H54 (cell line): ENCODE measurements around the gene FUNDC2.

Experiments
- DNase-seq: peaks from one replicate; pipeline ENCODE4 v3.0.0; 2011; ENCODE audit warnings: low spot score, mixed read lengths; ENCODE audit not compliant: insufficient read length
- FAIRE-seq: peaks from 3 replicates; lab custom pipeline; 2011; peaks lifted over from hg19 to GRCh38; lab: Jason Lieb, UNC
- POLR2A ChIP-seq: IDR thresholded peaks from 2 replicates; pipeline ENCODE4 v1.6.1; 2011; ENCODE audit warnings: low read depth, mild to moderate bottlenecking, low read length

FUNDC2 gene

DNA sequence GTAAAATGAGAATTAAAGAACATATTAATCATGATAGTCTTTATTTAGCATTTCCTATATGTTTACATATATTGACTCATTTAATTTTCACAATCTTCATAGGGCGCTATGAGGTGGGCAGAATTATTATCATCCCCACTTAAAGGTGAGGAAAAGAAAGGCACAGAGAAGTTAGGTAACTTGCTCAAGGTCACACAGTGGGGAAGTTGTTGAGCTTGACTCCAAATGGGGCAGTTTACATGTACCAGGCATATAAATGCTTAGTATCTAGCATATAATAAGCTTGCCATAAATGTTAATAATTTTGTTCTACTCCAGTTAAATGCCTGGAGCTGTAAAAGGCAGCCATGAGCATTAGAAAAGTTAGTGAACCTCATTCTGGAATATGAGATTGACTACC lies 42.8 kb downstream of the FUNDC2 start:
- DNase-seq (no peak), FAIRE-seq (no peak)
- no peak for TF ChIP-seq POLR2A

DNA sequence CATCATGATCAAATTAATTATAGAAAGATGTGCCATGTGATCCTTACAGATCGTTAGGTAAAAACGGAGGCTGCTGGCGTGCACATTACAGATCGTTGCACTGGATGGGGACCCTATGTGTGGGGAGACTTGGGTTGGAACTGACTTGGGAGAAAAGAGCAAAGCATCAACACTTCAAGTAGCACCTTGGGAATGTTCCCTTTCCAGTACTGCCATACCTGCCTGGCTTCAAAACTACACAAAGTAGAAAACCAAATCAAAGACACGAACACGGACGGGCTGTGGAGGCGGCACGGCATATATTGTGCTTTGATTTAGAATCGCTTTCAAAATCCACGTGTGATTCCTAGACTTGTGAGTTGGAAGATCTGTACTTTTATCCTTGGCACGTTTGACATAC lies 43.4 kb downstream of the FUNDC2 start:
- TF ChIP-seq POLR2A = no peak
- no peak for DNase-seq
- no peak for FAIRE-seq

DNA sequence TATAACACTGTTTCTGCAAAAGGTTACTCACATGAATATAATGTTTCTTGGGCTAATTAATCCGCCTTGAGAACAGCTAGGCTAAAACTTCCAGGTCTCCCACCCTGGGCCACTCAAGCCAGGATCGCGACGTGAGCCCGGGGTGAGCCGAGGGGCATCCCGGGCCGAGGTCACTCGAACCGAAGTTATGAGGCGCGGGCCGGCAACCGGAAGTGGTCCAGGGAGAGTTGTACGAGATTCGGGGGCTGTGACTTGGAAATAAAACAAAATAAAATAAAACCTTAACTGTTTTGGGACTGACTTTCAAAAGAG lies 44.0 kb downstream of the FUNDC2 start:
- DNase-seq (no peak), FAIRE-seq (no peak)
- no peak for TF ChIP-seq POLR2A

DNA sequence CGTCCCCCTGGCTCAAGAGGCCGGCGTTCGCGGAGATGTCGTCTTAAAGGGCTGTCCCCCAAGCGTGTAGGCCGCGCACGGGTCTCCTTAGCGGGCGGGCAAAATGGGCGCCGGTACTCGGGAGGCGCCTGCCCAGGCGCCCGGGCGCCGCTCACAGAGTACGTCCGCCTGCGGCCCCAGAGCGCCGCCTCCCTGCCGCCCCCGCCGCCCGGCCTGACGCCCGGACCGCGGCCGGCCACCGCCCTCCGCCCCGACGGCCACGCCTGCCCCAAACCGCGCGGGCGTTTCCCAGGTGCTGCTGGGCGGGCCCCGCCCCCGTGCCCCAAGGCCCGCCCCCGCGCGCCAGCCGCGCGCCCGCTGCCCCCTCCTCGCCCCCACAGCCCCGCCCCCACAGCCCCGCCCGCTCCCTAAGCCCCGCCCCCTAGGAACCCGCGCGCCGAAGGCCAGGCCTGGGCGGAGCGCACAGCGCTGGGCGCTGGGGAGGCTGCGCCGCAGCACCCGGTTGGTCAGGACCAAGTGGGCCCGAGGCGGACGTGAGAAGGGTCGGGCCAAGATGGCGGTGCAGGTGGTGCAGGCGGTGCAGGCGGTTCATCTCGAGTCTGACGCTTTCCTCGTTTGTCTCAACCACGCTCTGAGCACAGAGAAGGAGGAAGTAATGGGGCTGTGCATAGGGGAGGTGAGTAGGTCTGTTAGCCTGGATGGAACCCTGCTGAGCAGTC lies 44.5 kb downstream of the FUNDC2 start, which contains the start of the genes BRCC3, CMC4 and MTCP1:
Gene BRCC3, plus strand, starts transcription at position 534 of the 719 bp plus-strand sequence. Its CDS starts 20 bp downstream, at position 554.
Gene CMC4, minus strand, starts transcription at position 162 of the 719 bp plus-strand sequence. CDS start 7,113 bp downstream, outside the sequence.
Gene MTCP1, minus strand, starts transcription at position 162 of the 719 bp plus-strand sequence. CDS start 5,126 bp downstream, outside the sequence.
- DNase-seq = peak; percentile 76
- TF ChIP-seq POLR2A = peak; percentile 87
- FAIRE-seq = no peak

DNA sequence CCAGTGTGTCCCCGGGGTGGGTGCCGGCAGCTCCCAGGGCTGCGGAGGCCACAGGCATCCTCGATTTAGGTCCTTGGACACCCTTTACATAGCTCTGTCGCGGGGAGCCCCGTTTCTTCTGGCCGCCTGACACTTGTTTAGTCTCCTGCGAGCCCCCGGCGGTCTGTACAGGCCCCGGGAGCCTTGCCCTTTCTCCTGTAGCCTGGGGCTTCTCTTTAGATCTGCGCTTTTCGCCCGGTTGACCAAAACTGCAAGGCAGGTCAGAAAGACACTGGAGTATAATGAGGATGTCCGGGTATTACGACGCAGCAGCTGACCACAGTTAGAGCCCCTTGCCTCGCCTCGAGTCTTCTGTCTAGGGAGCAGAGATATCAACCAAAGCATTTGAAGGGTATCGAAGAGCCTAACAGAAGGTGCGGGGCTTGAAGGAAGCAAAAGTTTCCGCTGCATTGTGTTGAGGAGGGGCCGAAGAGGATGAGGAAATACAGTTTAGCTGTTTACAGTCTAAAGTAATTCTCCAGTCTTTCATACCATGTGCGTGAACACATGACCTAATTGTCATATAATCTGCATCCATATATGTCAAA lies 45.1 kb downstream of the FUNDC2 start:
- no peak for FAIRE-seq
- TF ChIP-seq POLR2A = no peak
- no peak for DNase-seq

DNA sequence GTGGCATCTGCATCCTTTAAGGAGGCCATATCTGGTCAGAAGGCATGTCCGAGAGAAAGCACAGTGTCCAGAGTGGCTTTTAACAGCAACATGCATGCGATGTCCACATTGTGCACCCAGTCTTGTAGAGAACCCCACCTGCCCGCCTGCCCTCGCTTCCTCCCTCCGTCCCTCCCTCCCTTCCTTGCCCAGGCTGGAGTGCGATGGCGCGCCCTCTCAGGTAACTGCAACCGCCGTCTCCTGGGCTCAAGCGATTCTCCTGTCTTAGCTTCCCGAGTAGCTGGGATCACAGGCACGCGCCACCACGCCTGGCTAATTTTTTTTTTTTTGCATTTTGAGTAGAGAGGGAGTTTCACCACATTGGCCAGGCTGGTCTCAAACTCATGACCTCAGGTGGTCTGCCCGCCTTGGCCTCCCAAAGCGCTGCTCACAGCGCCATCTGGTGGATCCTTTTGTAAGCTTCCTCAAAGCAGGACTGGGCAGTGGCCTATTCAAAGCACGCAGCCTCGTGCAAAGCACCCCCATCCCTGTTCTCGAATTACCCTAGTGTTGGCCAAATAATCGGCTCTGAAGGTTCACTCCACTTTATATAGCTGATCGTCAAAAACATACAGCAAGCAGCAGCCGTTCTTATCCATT lies 59.7 kb downstream of the FUNDC2 start:
- TF ChIP-seq POLR2A = no peak
- FAIRE-seq (no peak), DNase-seq (no peak)

DNA sequence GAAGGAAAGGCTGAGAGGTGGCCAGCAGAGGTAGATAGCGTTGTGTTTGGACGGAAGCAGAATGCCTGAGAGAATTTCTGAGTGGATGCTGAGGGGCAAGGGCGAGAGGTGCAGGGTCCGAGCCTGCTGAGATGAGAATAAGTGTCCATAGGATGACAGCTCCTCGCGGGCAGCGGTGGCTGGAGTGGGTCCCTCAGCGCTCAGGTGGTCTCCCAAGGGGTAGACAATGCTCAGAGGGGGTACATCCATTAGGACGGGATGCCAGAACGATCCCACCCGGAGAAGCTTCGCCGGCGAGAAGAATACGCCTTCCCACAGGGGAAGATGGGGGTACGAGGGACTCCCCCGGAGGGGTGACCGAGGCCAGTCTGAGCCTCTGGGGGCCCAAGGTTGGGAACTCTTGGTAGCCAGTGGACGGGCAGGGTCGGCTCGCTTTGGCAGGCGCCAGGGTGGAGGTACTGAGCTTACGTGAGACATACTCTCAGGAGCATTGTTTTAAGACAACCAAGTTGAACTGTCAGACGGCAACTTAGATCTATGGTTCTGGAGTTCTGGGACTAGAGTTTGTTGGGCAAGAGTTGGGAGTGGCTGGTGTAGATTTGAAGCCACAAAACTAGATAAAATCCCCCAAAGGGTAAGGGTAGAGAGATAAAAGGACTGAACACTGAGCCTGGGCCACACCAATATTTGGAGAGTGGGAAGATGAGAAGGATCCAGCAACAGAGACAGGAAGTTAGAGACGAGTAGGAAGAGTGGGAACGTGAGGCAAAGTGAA lies 60.5 kb downstream of the FUNDC2 start:
- no peak for TF ChIP-seq POLR2A
- no peak for DNase-seq
- no peak for FAIRE-seq

DNA sequence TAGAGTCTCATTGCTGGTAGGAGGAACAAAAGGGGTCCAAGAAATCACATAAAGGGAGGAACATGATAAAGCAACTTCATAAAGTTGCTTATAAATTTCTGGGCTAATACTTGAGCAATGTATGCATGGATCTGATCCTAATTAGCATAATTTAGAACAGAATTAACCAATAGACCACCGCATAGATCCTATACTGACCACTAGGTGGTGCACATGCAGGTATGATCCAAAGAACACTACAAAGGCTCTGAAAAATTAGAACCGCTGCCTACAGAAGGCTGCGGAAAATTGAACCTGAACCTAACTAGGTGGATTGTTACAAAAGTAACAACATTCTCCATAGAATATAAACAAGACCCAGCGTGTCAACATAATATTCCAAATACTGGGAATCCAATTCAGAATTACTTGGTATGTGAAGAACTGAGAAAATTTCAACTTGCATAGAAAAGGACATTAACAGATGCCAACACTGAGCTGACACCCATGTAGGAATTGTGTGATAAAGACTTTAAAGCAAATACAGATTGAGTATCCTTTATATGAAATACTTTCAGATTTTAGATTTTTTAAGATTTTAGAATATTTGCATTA lies 67.9 kb downstream of the FUNDC2 start:
- FAIRE-seq (no peak), DNase-seq (no peak)
- TF ChIP-seq POLR2A = no peak

DNA sequence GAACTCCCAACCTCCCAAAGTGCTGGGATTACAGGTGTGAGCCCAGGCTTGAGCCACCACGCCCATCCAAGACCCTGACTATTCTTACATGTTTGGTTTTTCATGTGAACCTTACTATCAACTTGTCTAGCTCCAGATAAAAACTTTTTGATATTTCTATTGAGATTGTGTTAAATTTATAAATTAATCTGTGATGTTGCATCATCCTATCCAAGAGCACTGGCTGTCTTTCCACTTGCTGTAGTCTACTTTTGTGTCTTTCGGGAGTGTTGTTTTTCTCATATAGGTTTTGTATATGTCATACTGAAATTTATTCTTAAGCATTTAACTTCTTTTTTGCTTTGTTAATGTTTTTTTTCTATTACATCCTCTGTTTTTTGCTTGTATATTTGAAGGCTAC lies 79.3 kb downstream of the FUNDC2 start:
- DNase-seq = no peak
- no peak for FAIRE-seq
- no peak for TF ChIP-seq POLR2A

DNA sequence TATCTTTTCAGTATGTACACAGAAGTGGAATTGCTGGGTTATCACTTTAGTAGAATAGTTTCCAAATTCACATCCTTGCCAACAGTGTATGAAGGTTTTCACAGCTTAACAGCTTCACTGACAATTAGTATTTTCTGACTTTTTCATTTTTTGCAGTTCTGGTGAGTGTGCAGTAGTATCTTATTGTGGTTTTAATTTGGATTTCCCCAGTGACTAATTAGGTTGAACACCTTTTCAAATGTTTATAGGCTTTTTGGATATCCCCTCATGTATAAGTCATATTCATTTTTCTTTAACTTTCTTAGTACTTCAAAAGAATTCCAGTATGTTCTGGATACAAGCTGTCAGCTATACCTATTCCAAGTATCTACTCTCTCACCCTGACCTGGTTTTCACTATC lies 81.8 kb downstream of the FUNDC2 start:
- TF ChIP-seq POLR2A = no peak
- FAIRE-seq = no peak
- no peak for DNase-seq
